SU-DHL-6 (cell line): ENCODE data around the gene SLC45A3.

Experiments used
- H2AFZ ChIP-seq: fragments of 200-600 bp; sonication (generic); 2 replicates; pipeline ENCODE4 v1.6.1; 2014; ENCODE audit warnings: low read depth, mild to moderate bottlenecking, moderate library complexity, mixed read lengths, antibody characterized with exemption, low read length; ENCODE audit not compliant: severe bottlenecking
- H3F3A ChIP-seq: fragments of 200-600 bp; shearing (Covaris generic); 2 replicates; pipeline ENCODE4 v1.6.0; 2016; ENCODE audit warnings: antibody characterized with exemption, mild to moderate bottlenecking; ENCODE audit not compliant: insufficient read depth
- H3K27ac ChIP-seq: fragments of 200-600 bp; sonication (generic); 2 replicates; pipeline ENCODE4 v1.5.1; 2016; ENCODE audit warnings: low read depth, mild to moderate bottlenecking, low read length, moderate library complexity, mixed read lengths
- H3K27me3 ChIP-seq: fragments of 200-600 bp; sonication (generic), shearing (Covaris generic); 2 replicates; pipeline ENCODE4 v1.6.0; 2014; ENCODE audit warnings: mild to moderate bottlenecking, low read length
- H3K36me3 ChIP-seq: fragments of 200-600 bp; sonication (generic); 2 replicates; pipeline ENCODE4 v1.6.1; 2014; ENCODE audit warnings: mild to moderate bottlenecking, low read length, mixed read lengths
- H3K4me2 ChIP-seq: fragments of 300-600, 200-600 bp; shearing (Covaris generic), sonication (generic); 2 replicates; pipeline ENCODE4 v1.6.0; 2014; ENCODE audit warnings: low read length, low read depth, mild to moderate bottlenecking; ENCODE audit not compliant: poor library complexity, severe bottlenecking
- H3K4me3 ChIP-seq: fragments of 200-600 bp; sonication (generic); 2 replicates; pipeline ENCODE4 v1.5.1; 2014; ENCODE audit warnings: antibody characterized with exemption, low read length, mild to moderate bottlenecking, mixed read lengths; ENCODE audit not compliant: insufficient read depth, poor library complexity, severe bottlenecking
- H3K79me2 ChIP-seq: fragments of 200-600 bp; sonication (generic); 2 replicates; pipeline ENCODE4 v1.6.1; 2014; ENCODE audit warnings: mild to moderate bottlenecking, low read length, moderate library complexity; ENCODE audit not compliant: insufficient read depth
- H3K9ac ChIP-seq: fragments of 200-600 bp; sonication (generic); 2 replicates; pipeline ENCODE4 v1.7.0; 2014; ENCODE audit warnings: mild to moderate bottlenecking, low read length
- H3K9me2 ChIP-seq: fragments of 200-600 bp; sonication (generic); replicated peaks from 2 replicates; pipeline ENCODE4 v1.6.1; 2014; ENCODE audit warnings: low read length; ENCODE audit not compliant: insufficient read depth
- H3K9me3 ChIP-seq: fragments of 200-600 bp; sonication (generic); 2 replicates; pipeline ENCODE4 v1.6.1; 2014; ENCODE audit warnings: low read length, mixed read lengths; ENCODE audit not compliant: insufficient read depth
- H4K20me1 ChIP-seq: fragments of 200-600 bp; sonication (generic); 2 replicates; pipeline ENCODE4 v1.6.1; 2014; ENCODE audit warnings: low read depth, mild to moderate bottlenecking, antibody characterized with exemption, low read length, moderate library complexity, mixed read lengths
- CTCF ChIP-seq: fragments of 200-600 bp; sonication (generic); IDR thresholded peaks from one replicate; pipeline ENCODE4 v1.5.1; 2017; ENCODE audit warnings: antibody characterized with exemption, mild to moderate bottlenecking, low read length, moderate library complexity; ENCODE audit not compliant: insufficient read depth, poor library complexity, severe bottlenecking
- EZH2phosphoT487 ChIP-seq: fragments of 200-600 bp; sonication (generic), shearing (Covaris generic); conservative IDR thresholded peaks from 2 replicates; pipeline ENCODE4 v1.6.1; 2018; ENCODE audit warnings: mild to moderate bottlenecking, antibody characterized with exemption, low read length, moderate library complexity, mixed read lengths

SLC45A3 gene

GRCh38 chr1:205663286-205663936 is 16.9 kb downstream of the SLC45A3 start:
- Histone ChIP-seq H2AFZ (no peak overlapping the region), H3K9me2 (no peaks in the 10 kb centered on the region), H3K27ac (peak overlapping the region; percentile 94), H3K9me3 (no peaks in the 10 kb centered on the region), H3K79me2 (peaks cover 9% of the 10 kb centered on the region), H3K9ac (no peak overlapping the region), H3K4me2 (no peak overlapping the region), H4K20me1 (no peaks in the 10 kb centered on the region), H3K36me3 (no peaks in the 10 kb centered on the region), H3K4me3 (no peak overlapping the region), H3K27me3 (no peaks in the 10 kb centered on the region), H3F3A (peaks cover 28% of the 10 kb centered on the region)
- no peak for TF ChIP-seq EZH2phosphoT487
- TF ChIP-seq CTCF = no peak

- Histone ChIP-seq H3K9me3 (no peaks in the 10 kb centered on the region), H3K27me3 (no peaks in the 10 kb centered on the region), H3K36me3 (no peaks in the 10 kb centered on the region), H3K4me2 (no peak overlapping the region), H3K27ac (no peak overlapping the region), H3F3A (peaks cover 27% of the 10 kb centered on the region), H3K79me2 (peaks cover 3% of the 10 kb centered on the region), H3K9me2 (no peaks in the 10 kb centered on the region), H2AFZ (no peak overlapping the region), H3K9ac (no peak overlapping the region), H4K20me1 (no peaks in the 10 kb centered on the region), H3K4me3 (no peak overlapping the region)
- TF ChIP-seq CTCF (no peak), EZH2phosphoT487 (no peak)
Measured at GRCh38 chr1:205662791-205663190, 17.5 kb downstream of the SLC45A3 start.

DNA sequence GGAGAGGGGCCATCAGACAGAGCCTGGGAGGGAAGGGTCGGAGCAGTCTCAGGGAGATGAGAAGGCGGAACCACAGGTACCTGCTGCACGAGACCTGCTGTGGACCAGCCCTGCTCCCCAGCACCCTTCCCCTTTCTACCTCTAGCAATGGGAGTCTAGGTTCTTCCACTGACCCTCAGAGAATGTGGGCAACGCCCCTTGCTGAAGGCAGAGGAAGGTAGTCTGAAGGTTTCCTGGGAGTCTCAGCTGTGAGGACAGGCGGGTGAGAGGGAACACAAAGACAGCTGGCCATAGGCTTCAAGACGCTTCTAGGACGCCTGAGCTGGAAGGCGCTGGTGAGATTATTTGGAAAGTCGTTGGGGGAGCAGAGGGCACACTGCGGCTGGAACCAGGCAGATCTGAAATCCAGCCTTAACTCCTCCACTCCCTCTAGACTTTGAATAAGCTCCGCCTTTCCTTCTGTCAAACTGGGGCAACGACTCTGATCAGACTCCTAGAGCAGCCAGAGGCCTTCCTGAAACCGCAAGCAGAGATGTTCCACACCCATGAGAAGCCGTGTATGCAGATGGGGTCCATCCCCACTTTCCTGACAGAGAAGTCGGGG is 18.1 kb downstream of the SLC45A3 start:
- H3K79me2 ChIP-seq = no peaks in the 10 kb centered on the region; the same call in 1 of the 2 replicates
- H3K9me3 ChIP-seq = no peaks in the 10 kb centered on the region
- no peaks in the 10 kb centered on the region for H3K27me3 ChIP-seq
- no peaks in the 10 kb centered on the region for H3K9me2 ChIP-seq
- H3K9ac ChIP-seq = no peak overlapping the region
- H3F3A ChIP-seq = peaks cover 24% of the 10 kb centered on the region
- H3K36me3 ChIP-seq = no peaks in the 10 kb centered on the region
- TF ChIP-seq EZH2phosphoT487 (no peak), CTCF (no peak)
- H3K4me3 ChIP-seq = no peak overlapping the region
- H3K27ac ChIP-seq = no peak overlapping the region
- H3K4me2 ChIP-seq = no peak overlapping the region
- H4K20me1 ChIP-seq = no peaks in the 10 kb centered on the region
- H2AFZ ChIP-seq = no peak overlapping the region
